ENCODE measurements around the gene STYXL1.

The STYXL1 gene

DNA sequence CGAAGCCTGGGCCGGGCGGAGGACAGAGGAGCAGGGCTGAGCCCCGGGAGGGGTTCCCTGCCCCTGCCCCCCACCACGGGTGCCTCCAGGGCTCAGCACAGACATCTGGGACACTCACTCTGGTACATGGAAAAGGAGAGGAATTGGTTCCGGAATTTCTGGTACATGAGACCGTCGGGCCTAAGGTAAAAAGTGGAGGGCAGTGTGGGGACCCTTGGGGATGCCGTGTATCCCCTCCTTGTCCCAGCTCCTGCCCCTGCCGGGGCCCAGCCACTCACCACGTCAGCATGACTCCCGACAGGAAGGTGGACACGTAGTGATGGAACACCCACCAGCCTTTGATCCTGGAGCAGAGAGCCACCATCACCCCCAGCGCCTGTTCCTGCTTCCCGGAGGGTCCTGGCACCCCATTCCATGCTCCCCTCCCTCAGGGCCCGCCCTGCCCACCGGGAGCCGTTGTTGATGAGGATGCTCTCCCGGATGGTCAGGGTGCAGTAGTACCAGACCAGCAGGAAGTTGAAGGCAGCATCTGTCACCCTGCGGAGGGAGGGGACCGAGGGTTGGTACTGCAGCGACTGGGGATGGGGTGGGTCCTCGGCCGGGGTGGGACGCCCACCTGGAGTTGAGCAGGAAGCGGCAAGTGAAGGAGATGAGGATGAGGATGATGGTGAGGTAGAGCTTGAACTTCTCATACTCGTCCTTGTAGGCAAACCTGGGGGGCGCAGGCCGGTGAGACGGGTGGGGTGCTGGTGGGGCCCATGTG is 59.8 kb downstream of the STYXL1 start:
- Histone ChIP-seq H3K27me3 (ENCODE audit: insufficient read depth, poor library complexity, severe bottlenecking) (no peaks in the 10 kb centered on the region), H3K4me3 (replicated peaks; ENCODE audit: insufficient read depth, low read length) (no peak overlapping the region), H3K27ac (replicated peaks) (no peak overlapping the region)
- DNase-seq (ENCODE audit: low read depth in 1 of 2, low spot score in 1 of 2), result no peak
- TF ChIP-seq SPI1 (IDR thresholded peaks at IDR 0.05; ENCODE audit: borderline replicate concordance, low read depth) (no peak), POLR2AphosphoS5 (IDR thresholded peaks at IDR 0.05; ENCODE audit: low read depth) (no peak), GABPA (IDR thresholded peaks at IDR 0.05; ENCODE audit: low read depth) (no peak)
- TF ChIP-seq, protein P1, sequence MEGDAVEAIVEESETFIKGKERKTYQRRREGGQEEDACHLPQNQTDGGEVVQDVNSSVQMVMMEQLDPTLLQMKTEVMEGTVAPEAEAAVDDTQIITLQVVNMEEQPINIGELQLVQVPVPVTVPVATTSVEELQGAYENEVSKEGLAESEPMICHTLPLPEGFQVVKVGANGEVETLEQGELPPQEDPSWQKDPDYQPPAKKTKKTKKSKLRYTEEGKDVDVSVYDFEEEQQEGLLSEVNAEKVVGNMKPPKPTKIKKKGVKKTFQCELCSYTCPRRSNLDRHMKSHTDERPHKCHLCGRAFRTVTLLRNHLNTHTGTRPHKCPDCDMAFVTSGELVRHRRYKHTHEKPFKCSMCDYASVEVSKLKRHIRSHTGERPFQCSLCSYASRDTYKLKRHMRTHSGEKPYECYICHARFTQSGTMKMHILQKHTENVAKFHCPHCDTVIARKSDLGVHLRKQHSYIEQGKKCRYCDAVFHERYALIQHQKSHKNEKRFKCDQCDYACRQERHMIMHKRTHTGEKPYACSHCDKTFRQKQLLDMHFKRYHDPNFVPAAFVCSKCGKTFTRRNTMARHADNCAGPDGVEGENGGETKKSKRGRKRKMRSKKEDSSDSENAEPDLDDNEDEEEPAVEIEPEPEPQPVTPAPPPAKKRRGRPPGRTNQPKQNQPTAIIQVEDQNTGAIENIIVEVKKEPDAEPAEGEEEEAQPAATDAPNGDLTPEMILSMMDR (IDR thresholded peaks at IDR 0.05; ENCODE audit: insufficient read depth, low read length), result no peak
- TF ChIP-seq, protein P2, sequence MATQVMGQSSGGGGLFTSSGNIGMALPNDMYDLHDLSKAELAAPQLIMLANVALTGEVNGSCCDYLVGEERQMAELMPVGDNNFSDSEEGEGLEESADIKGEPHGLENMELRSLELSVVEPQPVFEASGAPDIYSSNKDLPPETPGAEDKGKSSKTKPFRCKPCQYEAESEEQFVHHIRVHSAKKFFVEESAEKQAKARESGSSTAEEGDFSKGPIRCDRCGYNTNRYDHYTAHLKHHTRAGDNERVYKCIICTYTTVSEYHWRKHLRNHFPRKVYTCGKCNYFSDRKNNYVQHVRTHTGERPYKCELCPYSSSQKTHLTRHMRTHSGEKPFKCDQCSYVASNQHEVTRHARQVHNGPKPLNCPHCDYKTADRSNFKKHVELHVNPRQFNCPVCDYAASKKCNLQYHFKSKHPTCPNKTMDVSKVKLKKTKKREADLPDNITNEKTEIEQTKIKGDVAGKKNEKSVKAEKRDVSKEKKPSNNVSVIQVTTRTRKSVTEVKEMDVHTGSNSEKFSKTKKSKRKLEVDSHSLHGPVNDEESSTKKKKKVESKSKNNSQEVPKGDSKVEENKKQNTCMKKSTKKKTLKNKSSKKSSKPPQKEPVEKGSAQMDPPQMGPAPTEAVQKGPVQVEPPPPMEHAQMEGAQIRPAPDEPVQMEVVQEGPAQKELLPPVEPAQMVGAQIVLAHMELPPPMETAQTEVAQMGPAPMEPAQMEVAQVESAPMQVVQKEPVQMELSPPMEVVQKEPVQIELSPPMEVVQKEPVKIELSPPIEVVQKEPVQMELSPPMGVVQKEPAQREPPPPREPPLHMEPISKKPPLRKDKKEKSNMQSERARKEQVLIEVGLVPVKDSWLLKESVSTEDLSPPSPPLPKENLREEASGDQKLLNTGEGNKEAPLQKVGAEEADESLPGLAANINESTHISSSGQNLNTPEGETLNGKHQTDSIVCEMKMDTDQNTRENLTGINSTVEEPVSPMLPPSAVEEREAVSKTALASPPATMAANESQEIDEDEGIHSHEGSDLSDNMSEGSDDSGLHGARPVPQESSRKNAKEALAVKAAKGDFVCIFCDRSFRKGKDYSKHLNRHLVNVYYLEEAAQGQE (IDR thresholded peaks at IDR 0.05; ENCODE audit: insufficient replicate concordance, low read depth), result no peak

DNA sequence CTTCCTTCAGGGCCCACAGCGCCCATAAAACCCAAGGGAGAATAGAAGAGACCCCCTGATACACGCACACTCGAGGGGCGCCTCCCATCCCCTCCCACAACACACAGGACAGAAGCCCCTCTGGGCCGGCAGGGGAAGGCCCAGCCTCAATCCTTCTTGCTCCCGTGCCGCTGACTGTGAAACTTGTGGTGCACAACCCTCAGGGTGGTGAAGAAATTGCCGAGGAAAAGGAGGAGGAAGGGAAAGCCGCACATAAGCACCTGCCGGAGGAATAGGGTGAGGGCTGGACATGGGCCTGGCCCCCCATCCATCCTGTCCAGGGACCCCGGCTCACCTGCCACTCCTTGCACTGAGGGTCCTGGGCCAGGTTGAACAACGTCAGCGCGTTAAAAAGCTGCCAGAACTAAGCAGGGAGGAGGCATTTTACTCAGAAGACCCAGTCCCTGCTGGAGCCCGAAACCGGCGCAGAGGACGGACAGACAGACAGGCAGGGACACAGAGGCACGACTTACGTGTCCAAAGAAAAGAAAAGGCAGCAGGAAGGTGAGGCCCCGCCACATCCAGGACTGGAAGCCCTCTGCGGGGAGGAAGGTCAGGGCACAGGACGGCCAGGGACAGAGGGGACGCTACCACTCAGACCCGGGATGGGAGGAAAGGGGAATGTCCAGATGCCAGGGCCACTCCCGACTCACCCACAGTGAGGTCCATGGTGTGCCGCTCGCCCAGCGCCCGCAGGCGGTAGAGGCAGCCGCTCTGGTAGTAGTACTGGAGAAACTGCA is 60.6 kb downstream of the STYXL1 start:
- DNase-seq (ENCODE audit: low read depth in 1 of 2, low spot score in 1 of 2), result no peak
- Histone ChIP-seq H3K27me3 (ENCODE audit: insufficient read depth, poor library complexity, severe bottlenecking) (no peaks in the 10 kb centered on the region), H3K4me3 (replicated peaks; ENCODE audit: insufficient read depth, low read length) (no peak overlapping the region), H3K27ac (replicated peaks) (no peak overlapping the region)
- TF ChIP-seq, protein P1 (IDR thresholded peaks at IDR 0.05; ENCODE audit: insufficient read depth, low read length), result no peak

DNA sequence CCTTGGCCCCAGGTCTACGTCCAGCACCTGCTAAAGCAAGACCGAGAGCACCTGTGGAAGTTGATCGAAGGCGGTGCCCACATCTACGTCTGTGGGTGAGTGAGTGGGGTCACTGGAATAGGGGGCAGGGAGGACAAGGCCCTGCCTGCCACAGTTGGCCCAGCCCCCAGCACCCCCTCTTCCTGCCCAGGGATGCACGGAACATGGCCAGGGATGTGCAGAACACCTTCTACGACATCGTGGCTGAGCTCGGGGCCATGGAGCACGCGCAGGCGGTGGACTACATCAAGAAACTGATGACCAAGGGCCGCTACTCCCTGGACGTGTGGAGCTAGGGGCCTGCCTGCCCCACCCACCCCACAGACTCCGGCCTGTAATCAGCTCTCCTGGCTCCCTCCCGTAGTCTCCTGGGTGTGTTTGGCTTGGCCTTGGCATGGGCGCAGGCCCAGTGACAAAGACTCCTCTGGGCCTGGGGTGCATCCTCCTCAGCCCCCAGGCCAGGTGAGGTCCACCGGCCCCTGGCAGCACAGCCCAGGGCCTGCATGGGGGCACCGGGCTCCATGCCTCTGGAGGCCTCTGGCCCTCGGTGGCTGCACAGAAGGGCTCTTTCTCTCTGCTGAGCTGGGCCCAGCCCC is 61.5 kb downstream of the STYXL1 start:
- Histone ChIP-seq H3K4me3 (replicated peaks; ENCODE audit: insufficient read depth, low read length) (no peak overlapping the region), H3K27me3 (ENCODE audit: insufficient read depth, poor library complexity, severe bottlenecking) (no peaks in the 10 kb centered on the region), H3K27ac (replicated peaks) (no peak overlapping the region)
- DNase-seq (ENCODE audit: low read depth in 1 of 2, low spot score in 1 of 2), result no peak
- TF ChIP-seq, protein P2 (IDR thresholded peaks at IDR 0.05; ENCODE audit: insufficient replicate concordance, low read depth), result no peak
- TF ChIP-seq POLR2AphosphoS5 (IDR thresholded peaks at IDR 0.05; ENCODE audit: low read depth) (no peak), SPI1 (IDR thresholded peaks at IDR 0.05; ENCODE audit: borderline replicate concordance, low read depth) (no peak), GABPA (IDR thresholded peaks at IDR 0.05; ENCODE audit: low read depth) (no peak)
- TF ChIP-seq, protein P1 (IDR thresholded peaks at IDR 0.05; ENCODE audit: insufficient read depth, low read length), result no peak
